Measurements from ENCODE around the gene ARL8B. TPM values are rescaled to one million over a fixed set of nuclear protein-coding genes. Genes with fewer than 3 reads are reported as not detected.

Gene ARL8B
- total RNA-seq, 1 donor from 2014 or later, result 35.7 TPM

DNA sequence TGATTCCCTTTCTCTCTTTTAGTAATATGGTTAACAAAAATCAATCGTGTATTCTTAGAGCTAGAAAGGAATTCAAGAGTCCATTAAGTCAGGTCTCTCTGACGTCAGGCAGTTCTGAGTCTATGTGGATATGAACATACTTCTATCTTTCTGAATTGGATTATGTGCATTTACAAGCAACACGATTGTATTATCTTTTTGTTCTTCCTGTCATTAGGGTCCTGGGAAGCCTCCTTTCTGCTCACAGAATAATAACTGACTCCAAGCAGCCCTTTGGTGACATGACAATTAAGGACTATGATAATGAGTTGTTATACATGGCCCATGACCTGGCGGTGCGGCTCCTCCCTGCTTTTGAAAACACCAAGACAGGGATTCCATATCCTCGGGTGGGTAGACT lies 79.4 kb downstream of the ARL8B start:
- peaks cover 9% of the 10 kb centered on the region for H3K4me1 Mint-ChIP-seq
- no peak for TF ChIP-seq CTCF (conservative IDR thresholded peaks at IDR 0.05)
- H3K36me3 Mint-ChIP-seq (ENCODE audit: low read depth), result peaks cover 24% of the 10 kb centered on the region
- H3K9me3 Mint-ChIP-seq, result no peaks in the 10 kb centered on the region
- no peak overlapping the region for H3K4me3 Mint-ChIP-seq
- no peaks in the 10 kb centered on the region for H3K27me3 Mint-ChIP-seq (ENCODE audit: low read depth)
- DNase-seq (ENCODE audit: low read depth, low spot score), result no peak
- H3K27ac Mint-ChIP-seq (ENCODE audit: unreplicated experiment), result no peak overlapping the region

DNA sequence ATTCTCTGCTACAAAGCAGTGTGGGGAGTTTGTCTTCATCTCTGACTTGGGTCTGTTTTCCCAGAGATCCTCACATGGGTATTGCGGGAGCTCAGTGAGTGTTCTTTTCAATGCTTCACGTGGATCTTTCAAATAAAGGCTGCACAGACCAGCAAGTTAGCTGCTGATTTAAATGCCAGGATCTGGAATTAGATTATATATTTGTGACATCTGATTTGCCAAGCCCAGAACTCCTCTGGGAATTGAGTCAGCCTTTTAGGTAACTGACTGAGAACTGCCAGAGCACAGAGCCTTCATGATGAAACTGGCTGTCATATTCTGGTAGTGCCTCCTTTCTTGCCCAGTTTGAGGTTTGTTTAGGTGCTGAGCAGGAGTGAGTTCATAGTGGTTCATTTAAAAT lies 80.1 kb downstream of the ARL8B start:
- no peak overlapping the region for H3K27ac Mint-ChIP-seq (ENCODE audit: unreplicated experiment)
- H3K36me3 Mint-ChIP-seq (ENCODE audit: low read depth), result peaks cover 20% of the 10 kb centered on the region
- no peak for TF ChIP-seq CTCF (conservative IDR thresholded peaks at IDR 0.05)
- no peaks in the 10 kb centered on the region for H3K27me3 Mint-ChIP-seq (ENCODE audit: low read depth)
- peaks cover 5% of the 10 kb centered on the region for H3K4me1 Mint-ChIP-seq
- no peak overlapping the region for H3K4me3 Mint-ChIP-seq
- no peaks in the 10 kb centered on the region for H3K9me3 Mint-ChIP-seq
- no peak for DNase-seq (ENCODE audit: low read depth, low spot score)

GRCh38 chr3:5205165-5205941 lies 83.3 kb downstream of the ARL8B start:
- Mint-ChIP-seq H3K4me1 (no peaks in the 10 kb centered on the region), H3K9me3 (no peaks in the 10 kb centered on the region), H3K27me3 (ENCODE audit: low read depth) (no peaks in the 10 kb centered on the region), H3K4me3 (no peak overlapping the region), H3K36me3 (ENCODE audit: low read depth) (peaks cover 30% of the 10 kb centered on the region), H3K27ac (ENCODE audit: unreplicated experiment) (no peak overlapping the region)
- DNase-seq (ENCODE audit: low read depth, low spot score), result no peak
- no peak for TF ChIP-seq CTCF (conservative IDR thresholded peaks at IDR 0.05)

- no peak overlapping the region for H3K27ac Mint-ChIP-seq (ENCODE audit: unreplicated experiment)
- no peaks in the 10 kb centered on the region for H3K9me3 Mint-ChIP-seq
- peaks cover 30% of the 10 kb centered on the region for H3K36me3 Mint-ChIP-seq (ENCODE audit: low read depth)
- TF ChIP-seq CTCF (conservative IDR thresholded peaks at IDR 0.05), result no peak
- no peaks in the 10 kb centered on the region for H3K27me3 Mint-ChIP-seq (ENCODE audit: low read depth)
- H3K4me1 Mint-ChIP-seq, result no peaks in the 10 kb centered on the region
- no peak for DNase-seq (ENCODE audit: low read depth, low spot score)
- no peak overlapping the region for H3K4me3 Mint-ChIP-seq
These were observed 88.8 kb downstream of the ARL8B start for GRCh38 chr3:5210926-5211325.

- H3K4me1 Mint-ChIP-seq, result no peaks in the 10 kb centered on the region
- DNase-seq (ENCODE audit: low read depth, low spot score), result no peak
- no peaks in the 10 kb centered on the region for H3K27me3 Mint-ChIP-seq (ENCODE audit: low read depth)
- H3K9me3 Mint-ChIP-seq, result no peaks in the 10 kb centered on the region
- no peak for TF ChIP-seq CTCF (conservative IDR thresholded peaks at IDR 0.05)
- H3K4me3 Mint-ChIP-seq, result no peak overlapping the region
- H3K36me3 Mint-ChIP-seq (ENCODE audit: low read depth), result peaks cover 24% of the 10 kb centered on the region
- H3K27ac Mint-ChIP-seq (ENCODE audit: unreplicated experiment), result no peak overlapping the region
These were observed 90.8 kb downstream of the ARL8B start for GRCh38 chr3:5212628-5213573.

All from neural crest cell (in vitro differentiated cells).